Natural killer cell (primary cell): ENCODE measurements around the gene UBAC2. TPM values are rescaled to one million over a fixed set of nuclear protein-coding genes. Genes with fewer than 3 reads are reported as not detected.

Experiments used
- ATAC-seq, 3 donors: fragments of 150-1000 bp in 2 of 3; fragments of 200-7000 bp in 1 of 3; cut with Tn5 transposase; 1 replicate in 1 of 3; 2 replicates in 2 of 3; pipeline ENCODE4 v1.10.0; 2021; ENCODE audit warnings: mild to moderate bottlenecking in 2 of 3, moderate library complexity in 2 of 3
- DNase-seq, 2 donors: peaks; one replicate each; pipeline versions ENCODE4 v3.0.0 to v3.0.0-alpha.2; 2013 to 2021; ENCODE audit warnings: mixed read lengths in 1 of 2
- H3K27ac ChIP-seq: one replicate; pipeline ENCODE4 v1.5.1; 2013; ENCODE audit warnings: mild to moderate bottlenecking, low read length
- H3K27me3 ChIP-seq: one replicate; pipeline ENCODE4 v1.6.1; 2013; ENCODE audit warnings: low read length; ENCODE audit not compliant: control insufficient read depth, insufficient read depth
- H3K36me3 ChIP-seq: one replicate; pipeline ENCODE4 v1.6.1; 2013; ENCODE audit warnings: low read length; ENCODE audit not compliant: control insufficient read depth, insufficient read depth
- H3K4me1 ChIP-seq: one replicate; pipeline ENCODE4 v1.6.1; 2013; ENCODE audit warnings: low read length; ENCODE audit not compliant: control insufficient read depth, insufficient read depth
- H3K4me3 ChIP-seq: one replicate; pipeline ENCODE4 v1.5.1; 2013; ENCODE audit warnings: low read length
- H3K9me3 ChIP-seq: one replicate; pipeline ENCODE4 v1.6.1; 2013; ENCODE audit warnings: low read length; ENCODE audit not compliant: control insufficient read depth, insufficient read depth
- H3K27ac Mint-ChIP-seq, 2 donors: one replicate each; pipeline ENCODE4 v1.8.0; 2022; ENCODE audit warnings: mild to moderate bottlenecking in 2 of 2, mixed read lengths in 2 of 2, moderate library complexity in 1 of 2
- H3K27me3 Mint-ChIP-seq, 2 donors: one replicate each; pipeline ENCODE4 v1.8.0; 2022; ENCODE audit warnings: low read depth in 2 of 2, mixed read lengths in 2 of 2
- H3K36me3 Mint-ChIP-seq: one replicate; pipeline ENCODE4 v1.8.0; 2022; ENCODE audit warnings: mixed read lengths
- H3K4me1 Mint-ChIP-seq, 2 donors: one replicate each; pipeline ENCODE4 v1.8.0; 2022; ENCODE audit warnings: mixed read lengths in 2 of 2
- H3K4me3 Mint-ChIP-seq: one replicate; pipeline ENCODE4 v1.8.0; 2022; ENCODE audit warnings: mild to moderate bottlenecking, moderate library complexity, mixed read lengths
- H3K9me3 Mint-ChIP-seq, 2 donors: one replicate each; pipeline ENCODE4 v1.8.0; 2022; ENCODE audit warnings: mixed read lengths in 2 of 2
- CTCF ChIP-seq: fragments of 200-600 bp; IDR thresholded peaks from one replicate; pipeline ENCODE4 v1.8.0; 2022; ENCODE audit warnings: antibody characterized with exemption
- WGBS: methylation state at CpG from one replicate; pipeline ENCODE4 v1.1.7; 2013; ENCODE audit warnings: missing lambda C conversion rate; ENCODE audit not compliant: insufficient coverage; 5-methylcytosine and 5-hydroxymethylcytosine counted together
- intact Hi-C: fragments of 100-400 bp; cut with micrococcal nuclease; formaldehyde crosslinking; loops from one replicate; pipeline ENCODE4 v1.14.2; 2022
- total RNA-seq, 4 donors: library from RNA; stranded (reverse); fragments of 120-200 nt in 1 of 4; gene quantifications; one replicate each; pipeline versions ENCODE4 v1.2.3 to v1.2.4, GENCODE V29; 2013 to 2022

The UBAC2 gene
- total RNA-seq, 3 donors from 2014 or later (not counting 1 experiment from before 2014, with no cell fraction given) = 50.6 to 59.1 (median 56.4) TPM

GRCh38 chr13:99179460-99179859 lies 21.2 kb upstream of the UBAC2 start:
- peaks cover 28% of the 10 kb centered on the region for H3K4me1 ChIP-seq
- WGBS = 92% methylated on average over 3 of the region's 3 CpGs
- H3K36me3 ChIP-seq = no peaks in the 10 kb centered on the region
- no peaks in the 10 kb centered on the region for H3K36me3 Mint-ChIP-seq
- H3K4me1 Mint-ChIP-seq = peaks cover 6 to 7% of the 10 kb centered on the region in 2 donors
- no peak overlapping the region for H3K27ac Mint-ChIP-seq
- intact Hi-C loops = loop anchor here (10.0 kb wide), 1 partner anchor 175 kb away; no protein-coding TSS in a partner anchor
- no peak for ATAC-seq
- H3K27me3 ChIP-seq = peaks cover 3% of the 10 kb centered on the region
- peaks cover 10 to 20% of the 10 kb centered on the region in 2 donors for H3K27me3 Mint-ChIP-seq
- no peaks in the 10 kb centered on the region for H3K9me3 ChIP-seq
- no peak overlapping the region for H3K4me3 ChIP-seq
- no peak for DNase-seq
- TF ChIP-seq CTCF = no peak
- H3K27ac ChIP-seq = no peak overlapping the region
- no peaks in the 10 kb centered on the region for H3K9me3 Mint-ChIP-seq
- H3K4me3 Mint-ChIP-seq = no peak overlapping the region

- peaks cover 17% of the 10 kb centered on the region for H3K4me1 ChIP-seq
- no peaks in the 10 kb centered on the region for H3K4me1 Mint-ChIP-seq
- DNase-seq = peak in 1 of 2 donors; percentile 5
- no peak overlapping the region for H3K27ac ChIP-seq
- no peak overlapping the region for H3K27ac Mint-ChIP-seq
- intact Hi-C loops = no loop called here
- H3K36me3 ChIP-seq = no peaks in the 10 kb centered on the region
- no peak for ATAC-seq
- TF ChIP-seq CTCF = no peak
- H3K4me3 ChIP-seq = no peak overlapping the region
- peaks cover 5 to 11% of the 10 kb centered on the region in 2 donors for H3K27me3 Mint-ChIP-seq
- WGBS = 100% methylated on average over 1 of the region's 1 CpG
- H3K27me3 ChIP-seq = no peaks in the 10 kb centered on the region
- no peaks in the 10 kb centered on the region for H3K9me3 ChIP-seq
- no peaks in the 10 kb centered on the region for H3K36me3 Mint-ChIP-seq
- H3K4me3 Mint-ChIP-seq = no peak overlapping the region
- H3K9me3 Mint-ChIP-seq = no peaks in the 10 kb centered on the region
Measured at GRCh38 chr13:99182439-99182838, 18.2 kb upstream of the UBAC2 start.

- Histone ChIP-seq H3K27me3 (no peaks in the 10 kb centered on the region), H3K36me3 (no peaks in the 10 kb centered on the region), H3K9me3 (no peaks in the 10 kb centered on the region), H3K4me1 (no peaks in the 10 kb centered on the region), H3K27ac (no peak overlapping the region), H3K4me3 (no peak overlapping the region)
- Mint-ChIP-seq H3K9me3 (no peaks in the 10 kb centered on the region), H3K4me3 (no peak overlapping the region), H3K36me3 (no peaks in the 10 kb centered on the region), H3K27me3 (no peaks in the 10 kb centered on the region), H3K27ac (no peak overlapping the region), H3K4me1 (no peaks in the 10 kb centered on the region)
- WGBS = 95% methylated on average over 7 of the region's 8 CpGs
- intact Hi-C loops = no loop called here
- no peak for TF ChIP-seq CTCF
- ATAC-seq (no peak), DNase-seq (no peak)
Measured at GRCh38 chr13:99185606-99186005, 15.0 kb upstream of the UBAC2 start.
